CD4-positive, alpha-beta memory T cell (primary cell): Measurements from ENCODE around the gene C17orf114. TPM values are rescaled to one million over a fixed set of nuclear protein-coding genes. Genes with fewer than 3 reads are reported as not detected.

Source experiments
- polyA plus RNA-seq, 2 donors: library from polyadenylated mRNA; unstranded; fragments of 300-500 nt; fragmentation: Illumina TruSeq; gene quantifications; one replicate each; pipeline ENCODE4 v1.2.3, GENCODE V29; 2021
- total RNA-seq, 2 experiments: library from RNA; stranded (reverse); gene quantifications; one replicate each; pipeline ENCODE4 v1.2.3, GENCODE V29; 2021

The C17orf114 gene

Other genes with a start within 250 kb of the C17orf114 start
- 10 to 100 TPM; 73.4 to 74.7 TPM for gene MYBBP1A, start 246.9 kb downstream of the C17orf114 start, total RNA-seq
- gene MYBBP1A, start 246.9 kb downstream of the C17orf114 start, polyA plus RNA-seq = 10 to 100 TPM; 12.5 to 35.2 TPM
- not detected for gene GGT6, start 241.8 kb downstream of the C17orf114 start, total RNA-seq
- not detected for gene GGT6, start 241.8 kb downstream of the C17orf114 start, polyA plus RNA-seq
- gene SMTNL2, start 217.8 kb downstream of the C17orf114 start, total RNA-seq = not detected
- gene SMTNL2, start 217.8 kb downstream of the C17orf114 start, polyA plus RNA-seq = not detected
- gene ALOX15, start 160.7 kb downstream of the C17orf114 start, total RNA-seq = under 1 TPM in 1 of 2 experiments, not detected in 1; 0.49 TPM
- gene ALOX15, start 160.7 kb downstream of the C17orf114 start, polyA plus RNA-seq = not detected
- 10 to 100 TPM; 78.0 to 81.8 TPM for gene PELP1, start 98.2 kb downstream of the C17orf114 start, total RNA-seq
- gene PELP1, start 98.2 kb downstream of the C17orf114 start, polyA plus RNA-seq = 10 to 100 TPM in 1 of 2 donors, 1 to 10 TPM in 1; 6.0 to 11.1 TPM
- gene ARRB2, start 91.7 kb downstream of the C17orf114 start, total RNA-seq = 100 to 1,000 TPM; 340 to 341 TPM
- gene ARRB2, start 91.7 kb downstream of the C17orf114 start, polyA plus RNA-seq = 10 to 100 TPM; 54.5 to 56.7 TPM
- 10 to 100 TPM; 31.7 to 35.4 TPM for gene MED11, start 70.9 kb downstream of the C17orf114 start, total RNA-seq
- gene MED11, start 70.9 kb downstream of the C17orf114 start, polyA plus RNA-seq = 10 to 100 TPM; 37.5 to 54.0 TPM
- under 1 TPM; 0.41 to 0.44 TPM for gene ZMYND15, start 62.5 kb downstream of the C17orf114 start, total RNA-seq
- gene ZMYND15, start 62.5 kb downstream of the C17orf114 start, polyA plus RNA-seq = under 1 TPM in 1 of 2 donors, not detected in 1; 0.15 TPM
- gene CXCL16, start 62.4 kb downstream of the C17orf114 start, total RNA-seq = 1 to 10 TPM; 3.2 to 3.4 TPM
- gene CXCL16, start 62.4 kb downstream of the C17orf114 start, polyA plus RNA-seq = 1 to 10 TPM; 1.8 to 3.8 TPM
- gene TM4SF5, start 30.4 kb downstream of the C17orf114 start, total RNA-seq = not detected
- not detected for gene TM4SF5, start 30.4 kb downstream of the C17orf114 start, polyA plus RNA-seq
- under 1 TPM in 1 of 2 experiments, not detected in 1; 0.50 TPM for gene VMO1, start 16.0 kb downstream of the C17orf114 start, total RNA-seq
- not detected for gene VMO1, start 16.0 kb downstream of the C17orf114 start, polyA plus RNA-seq
- gene GLTPD2, start 13.4 kb downstream of the C17orf114 start, total RNA-seq = not detected
- gene GLTPD2, start 13.4 kb downstream of the C17orf114 start, polyA plus RNA-seq = not detected
- gene PSMB6, start 6.2 kb downstream of the C17orf114 start, total RNA-seq = 10 to 100 TPM; 44.4 to 46.4 TPM
- 100 to 1,000 TPM; 235 to 462 TPM for gene PSMB6, start 6.2 kb downstream of the C17orf114 start, polyA plus RNA-seq
- gene PLD2, start 4.8 kb upstream of the C17orf114 start, total RNA-seq = 10 to 100 TPM; 30.8 to 37.5 TPM
- 1 to 10 TPM; 1.9 to 5.0 TPM for gene PLD2, start 4.8 kb upstream of the C17orf114 start, polyA plus RNA-seq
- gene MINK1, start 31.0 kb upstream of the C17orf114 start, total RNA-seq = 100 to 1,000 TPM; 134 to 139 TPM
- gene MINK1, start 31.0 kb upstream of the C17orf114 start, polyA plus RNA-seq = 10 to 100 TPM in 1 of 2 donors, 1 to 10 TPM in 1; 4.3 to 43.6 TPM
- gene C17orf107, start 97.2 kb upstream of the C17orf114 start, total RNA-seq = 1 to 10 TPM; 4.3 to 5.0 TPM
- gene C17orf107, start 97.2 kb upstream of the C17orf114 start, polyA plus RNA-seq = under 1 TPM; 0.50 to 0.68 TPM
- 1 to 10 TPM in 1 of 2 experiments, under 1 TPM in 1; 0.64 to 1.3 TPM for gene CHRNE, start 100.8 kb upstream of the C17orf114 start, total RNA-seq
- gene CHRNE, start 100.8 kb upstream of the C17orf114 start, polyA plus RNA-seq = under 1 TPM; 0.08 to 0.21 TPM
- gene GP1BA, start 129.9 kb upstream of the C17orf114 start, total RNA-seq = not detected
- not detected for gene GP1BA, start 129.9 kb upstream of the C17orf114 start, polyA plus RNA-seq
- gene SLC25A11, start 137.7 kb upstream of the C17orf114 start, total RNA-seq = 10 to 100 TPM; 43.5 to 49.5 TPM
- 100 to 1,000 TPM in 1 of 2 donors, 10 to 100 TPM in 1; 55.1 to 101 TPM for gene SLC25A11, start 137.7 kb upstream of the C17orf114 start, polyA plus RNA-seq
- gene RNF167, start 137.9 kb upstream of the C17orf114 start, total RNA-seq = 100 to 1,000 TPM; 154 to 172 TPM
- gene RNF167, start 137.9 kb upstream of the C17orf114 start, polyA plus RNA-seq = 10 to 100 TPM; 52.4 to 61.5 TPM
- 100 to 1,000 TPM; 560 to 585 TPM for gene PFN1, start 146.2 kb upstream of the C17orf114 start, total RNA-seq
- gene PFN1, start 146.2 kb upstream of the C17orf114 start, polyA plus RNA-seq = 1,000 to 10,000 TPM; 2,226 to 2,605 TPM
- 10 to 100 TPM; 16.2 to 21.8 TPM for gene ENO3, start 148.8 kb upstream of the C17orf114 start, total RNA-seq
- 1 to 10 TPM; 1.5 to 2.4 TPM for gene ENO3, start 148.8 kb upstream of the C17orf114 start, polyA plus RNA-seq
- 10 to 100 TPM; 36.7 to 38.4 TPM for gene SPAG7, start 165.5 kb upstream of the C17orf114 start, total RNA-seq
- 100 to 1,000 TPM in 1 of 2 donors, 10 to 100 TPM in 1; 94.1 to 133 TPM for gene SPAG7, start 165.5 kb upstream of the C17orf114 start, polyA plus RNA-seq
- 10 to 100 TPM; 63.0 to 84.8 TPM for gene CAMTA2, start 185.3 kb upstream of the C17orf114 start, total RNA-seq
- gene CAMTA2, start 185.3 kb upstream of the C17orf114 start, polyA plus RNA-seq = 10 to 100 TPM in 1 of 2 donors, 1 to 10 TPM in 1; 4.6 to 25.4 TPM
- under 1 TPM; 0.36 to 0.67 TPM for gene INCA1, start 195.2 kb upstream of the C17orf114 start, total RNA-seq
- under 1 TPM; 0.26 to 0.71 TPM for gene INCA1, start 195.2 kb upstream of the C17orf114 start, polyA plus RNA-seq
- gene KIF1C, start 195.6 kb upstream of the C17orf114 start, total RNA-seq = 10 to 100 TPM; 29.8 to 36.9 TPM
- 10 to 100 TPM in 1 of 2 donors, 1 to 10 TPM in 1; 1.8 to 10.8 TPM for gene KIF1C, start 195.6 kb upstream of the C17orf114 start, polyA plus RNA-seq
- under 1 TPM; 0.53 to 0.58 TPM for gene SLC52A1, start 233.1 kb upstream of the C17orf114 start, total RNA-seq
- under 1 TPM; 0.20 to 0.29 TPM for gene SLC52A1, start 233.1 kb upstream of the C17orf114 start, polyA plus RNA-seq